Neural progenitor cell (in vitro differentiated cells): Measurements from ENCODE around the gene ASIC2. TPM values are rescaled to one million over a fixed set of nuclear protein-coding genes. Genes with fewer than 3 reads are reported as not detected.
A peak's percentile ranks its signal among the peaks of the same experiment; 100 is the strongest.

ENCODE experiments used
- DNase-seq: peaks from one replicate; pipeline ENCODE4 v3.0.0-alpha.2; 2016; ENCODE audit warnings: low spot score
- H2AFZ ChIP-seq: fragments of 200-600 bp; sonication (generic); replicated peaks from 2 replicates; pipeline ENCODE4 v1.6.1; 2016; ENCODE audit warnings: antibody characterized with exemption
- H3F3A ChIP-seq: fragments of 200-600 bp; sonication (generic); 2 replicates; pipeline ENCODE4 v1.6.1; 2016; ENCODE audit warnings: antibody characterized with exemption, low read depth
- H3K27ac ChIP-seq: fragments of 200-600 bp; sonication (generic); 2 replicates; pipeline ENCODE4 v1.5.1; 2016; ENCODE audit warnings: mild to moderate bottlenecking
- H3K27me3 ChIP-seq: fragments of 200-600 bp; sonication (generic); 2 replicates; pipeline ENCODE4 v1.6.1; 2016; ENCODE audit warnings: mild to moderate bottlenecking, moderate library complexity
- H3K36me3 ChIP-seq: fragments of 200-600 bp; sonication (generic); 2 replicates; pipeline ENCODE4 v1.5.1; 2016
- H3K4me1 ChIP-seq: fragments of 200-600 bp; sonication (generic); 2 replicates; pipeline ENCODE4 v1.6.1; 2016; ENCODE audit warnings: mixed run types
- H3K4me2 ChIP-seq: fragments of 200-600 bp; sonication (generic); 2 replicates; pipeline ENCODE4 v1.6.1; 2016
- H3K4me3 ChIP-seq: fragments of 200-600 bp; sonication (generic); 2 replicates; pipeline ENCODE4 v1.5.1; 2016
- H3K79me2 ChIP-seq: fragments of 200-600 bp; sonication (generic); 2 replicates; pipeline ENCODE4 v1.6.1; 2016; ENCODE audit warnings: low read depth
- H3K9ac ChIP-seq: fragments of 200-600 bp; sonication (generic); 2 replicates; pipeline ENCODE4 v1.6.1; 2016
- H3K9me3 ChIP-seq: fragments of 200-600 bp; sonication (generic); 2 replicates; pipeline ENCODE4 v1.5.1; 2016; ENCODE audit warnings: low read depth
- H4K20me1 ChIP-seq: fragments of 200-600 bp; sonication (generic); 2 replicates; pipeline ENCODE4 v1.6.1; 2016; ENCODE audit warnings: low read depth
- H3K27ac Mint-ChIP-seq: 3 replicates; pipeline ENCODE4 v1.8.0; 2021; ENCODE audit warnings: mixed read lengths
- H3K27me3 Mint-ChIP-seq: 2 replicates; pipeline ENCODE4 v1.8.0; 2022; ENCODE audit warnings: low read depth, mild to moderate bottlenecking, inconsistent platforms, moderate library complexity, mixed read lengths; ENCODE audit not compliant: insufficient read depth
- H3K36me3 Mint-ChIP-seq: 3 replicates; pipeline ENCODE4 v1.8.0; 2021; ENCODE audit warnings: mixed read lengths
- H3K4me1 Mint-ChIP-seq: 3 replicates; pipeline ENCODE4 v1.8.0; 2021; ENCODE audit warnings: mixed read lengths
- H3K4me3 Mint-ChIP-seq: 3 replicates; pipeline ENCODE4 v1.8.0; 2021; ENCODE audit warnings: mild to moderate bottlenecking, moderate library complexity, mixed read lengths
- H3K9me3 Mint-ChIP-seq: 3 replicates; pipeline ENCODE4 v1.8.0; 2020; ENCODE audit warnings: mixed read lengths
- EZH2 ChIP-seq: fragments of 200-600 bp; sonication (generic); IDR thresholded peaks from 2 replicates; pipeline ENCODE4 v1.6.1; 2017; ENCODE audit warnings: antibody characterized with exemption, mild to moderate bottlenecking, moderate library complexity
- EZH2phosphoT487 ChIP-seq: fragments of 200-600 bp; sonication (generic); IDR thresholded peaks from 2 replicates; pipeline ENCODE4 v1.6.1; 2017; ENCODE audit warnings: antibody characterized with exemption
- total RNA-seq: library from RNA; depleted of rRNA; stranded (reverse); fragments of >200 nt; gene quantifications from 2 replicates; pipeline ENCODE4 v1.2.3, GENCODE V29; 2015; ENCODE audit warnings: low replicate concordance
- TF ChIP-seq, protein P1 (sequence below): fragments of 200-600 bp; sonication (generic); IDR thresholded peaks from 2 replicates; pipeline ENCODE4 v1.5.1; 2017; ENCODE audit warnings: antibody characterized with exemption, mild to moderate bottlenecking

Gene ASIC2
- total RNA-seq, 1 donor from 2014 or later: 2.3 TPM

DNA sequence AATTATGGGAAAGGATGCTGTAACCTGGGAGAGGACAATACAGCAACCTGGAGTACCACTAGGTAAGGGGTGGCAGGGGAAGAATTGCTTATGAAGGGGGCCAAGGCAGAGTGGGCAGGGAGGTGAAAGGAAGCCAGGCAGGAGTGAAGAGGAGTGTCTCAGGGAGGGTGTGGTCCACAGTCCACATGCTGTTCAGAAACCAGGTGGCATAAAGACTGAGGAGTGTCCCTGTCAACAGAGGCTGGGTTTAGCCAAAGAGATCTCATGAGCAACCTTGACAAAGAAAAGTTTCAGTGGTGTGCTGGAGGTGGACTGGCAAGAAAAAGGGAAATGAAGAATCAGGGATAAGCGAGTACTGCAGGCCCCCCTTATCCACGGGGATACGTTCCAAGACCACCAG, 213.0 kb downstream of the ASIC2 start:
- Histone ChIP-seq H3K4me2 (no peak overlapping the region), H2AFZ (no peak overlapping the region), H3F3A (no peaks in the 10 kb centered on the region), H4K20me1 (no peaks in the 10 kb centered on the region), H3K9me3 (no peaks in the 10 kb centered on the region), H3K9ac (no peak overlapping the region), H3K36me3 (no peaks in the 10 kb centered on the region), H3K4me3 (no peak overlapping the region), H3K79me2 (no peaks in the 10 kb centered on the region), H3K27me3 (peaks cover 3% of the 10 kb centered on the region), H3K27ac (no peak overlapping the region), H3K4me1 (peaks cover 7% of the 10 kb centered on the region)
- Mint-ChIP-seq H3K4me1 (no peaks in the 10 kb centered on the region), H3K27me3 (peaks cover 4% of the 10 kb centered on the region), H3K36me3 (no peaks in the 10 kb centered on the region), H3K27ac (no peak overlapping the region), H3K9me3 (no peaks in the 10 kb centered on the region), H3K4me3 (no peak overlapping the region)
- TF ChIP-seq, protein P1, sequence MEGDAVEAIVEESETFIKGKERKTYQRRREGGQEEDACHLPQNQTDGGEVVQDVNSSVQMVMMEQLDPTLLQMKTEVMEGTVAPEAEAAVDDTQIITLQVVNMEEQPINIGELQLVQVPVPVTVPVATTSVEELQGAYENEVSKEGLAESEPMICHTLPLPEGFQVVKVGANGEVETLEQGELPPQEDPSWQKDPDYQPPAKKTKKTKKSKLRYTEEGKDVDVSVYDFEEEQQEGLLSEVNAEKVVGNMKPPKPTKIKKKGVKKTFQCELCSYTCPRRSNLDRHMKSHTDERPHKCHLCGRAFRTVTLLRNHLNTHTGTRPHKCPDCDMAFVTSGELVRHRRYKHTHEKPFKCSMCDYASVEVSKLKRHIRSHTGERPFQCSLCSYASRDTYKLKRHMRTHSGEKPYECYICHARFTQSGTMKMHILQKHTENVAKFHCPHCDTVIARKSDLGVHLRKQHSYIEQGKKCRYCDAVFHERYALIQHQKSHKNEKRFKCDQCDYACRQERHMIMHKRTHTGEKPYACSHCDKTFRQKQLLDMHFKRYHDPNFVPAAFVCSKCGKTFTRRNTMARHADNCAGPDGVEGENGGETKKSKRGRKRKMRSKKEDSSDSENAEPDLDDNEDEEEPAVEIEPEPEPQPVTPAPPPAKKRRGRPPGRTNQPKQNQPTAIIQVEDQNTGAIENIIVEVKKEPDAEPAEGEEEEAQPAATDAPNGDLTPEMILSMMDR: no peak
- no peak for DNase-seq

DNA sequence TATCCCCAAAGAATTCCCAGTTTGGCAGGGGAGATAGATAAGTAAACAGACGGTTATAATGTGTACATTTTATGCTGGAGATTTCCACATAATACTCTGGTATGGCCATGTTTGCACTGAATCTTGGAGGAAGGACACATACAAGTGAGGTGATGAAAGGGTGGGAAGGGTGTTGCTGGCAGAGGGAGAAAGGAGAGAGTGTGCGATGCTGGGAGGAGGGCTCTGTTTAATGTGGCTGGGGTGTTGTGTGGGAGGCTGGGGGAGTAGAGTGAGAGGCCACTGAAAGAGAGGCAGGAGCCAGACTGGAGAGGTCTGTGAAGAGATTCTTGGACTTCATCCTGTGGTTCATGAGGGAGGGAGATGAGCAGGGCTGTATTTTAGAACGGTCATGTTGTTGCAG, 213.9 kb downstream of the ASIC2 start:
- no peaks in the 10 kb centered on the region for H4K20me1 ChIP-seq
- TF ChIP-seq EZH2phosphoT487 (no peak), EZH2 (no peak)
- TF ChIP-seq, protein P1: no peak
- H3K9ac ChIP-seq: no peak overlapping the region
- Mint-ChIP-seq H3K27me3 (peaks cover 6% of the 10 kb centered on the region), H3K27ac (no peak overlapping the region), H3K4me1 (no peaks in the 10 kb centered on the region), H3K4me3 (no peak overlapping the region), H3K36me3 (no peaks in the 10 kb centered on the region), H3K9me3 (no peaks in the 10 kb centered on the region)
- H3K36me3 ChIP-seq: no peaks in the 10 kb centered on the region
- H3K4me3 ChIP-seq: no peak overlapping the region
- H3K27ac ChIP-seq: no peak overlapping the region
- no peaks in the 10 kb centered on the region for H3K79me2 ChIP-seq
- no peak overlapping the region for H3K4me2 ChIP-seq
- H3F3A ChIP-seq: no peaks in the 10 kb centered on the region
- DNase-seq: no peak
- peaks cover 3% of the 10 kb centered on the region for H3K27me3 ChIP-seq
- H2AFZ ChIP-seq: no peak overlapping the region
- peaks cover 8% of the 10 kb centered on the region for H3K4me1 ChIP-seq
- H3K9me3 ChIP-seq: no peaks in the 10 kb centered on the region

DNA sequence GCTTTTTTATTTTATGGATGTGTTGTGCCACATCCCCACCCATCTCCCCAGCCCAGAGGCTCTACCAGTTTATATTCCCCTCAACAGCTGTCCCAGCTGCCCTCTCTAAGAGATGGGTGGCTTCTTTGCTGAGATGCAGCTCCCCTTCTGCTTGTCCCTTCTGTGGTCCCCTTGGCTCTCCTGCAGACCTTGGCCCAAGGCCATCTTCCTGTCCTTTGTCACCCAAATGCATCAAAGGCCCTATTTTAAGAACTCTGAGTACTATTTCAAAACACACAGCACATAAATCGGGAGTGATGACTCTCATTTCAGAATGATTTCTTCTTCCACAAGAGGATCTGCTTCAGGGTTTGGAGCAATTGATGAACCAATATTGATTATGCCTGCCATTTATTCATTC, 216.1 kb downstream of the ASIC2 start:
- H3K4me2 ChIP-seq: no peak overlapping the region
- H3K36me3 Mint-ChIP-seq: no peaks in the 10 kb centered on the region
- no peak for DNase-seq
- H3F3A ChIP-seq: peaks cover 12% of the 10 kb centered on the region
- H3K9ac ChIP-seq: no peak overlapping the region
- H3K27ac ChIP-seq: no peak overlapping the region
- peaks cover 14% of the 10 kb centered on the region for H3K4me1 Mint-ChIP-seq
- no peak overlapping the region for H3K4me3 Mint-ChIP-seq
- no peaks in the 10 kb centered on the region for H3K36me3 ChIP-seq
- H3K9me3 ChIP-seq: no peaks in the 10 kb centered on the region
- peaks cover 23% of the 10 kb centered on the region for H3K4me1 ChIP-seq
- TF ChIP-seq EZH2: no peak
- TF ChIP-seq, protein P1: no peak
- no peaks in the 10 kb centered on the region for H3K9me3 Mint-ChIP-seq
- no peak overlapping the region for H3K4me3 ChIP-seq
- H3K79me2 ChIP-seq: no peaks in the 10 kb centered on the region
- no peak overlapping the region for H2AFZ ChIP-seq
- peaks cover 6% of the 10 kb centered on the region for H3K27me3 Mint-ChIP-seq
- H4K20me1 ChIP-seq: no peaks in the 10 kb centered on the region
- peaks cover 3% of the 10 kb centered on the region for H3K27me3 ChIP-seq
- no peak overlapping the region for H3K27ac Mint-ChIP-seq

DNA sequence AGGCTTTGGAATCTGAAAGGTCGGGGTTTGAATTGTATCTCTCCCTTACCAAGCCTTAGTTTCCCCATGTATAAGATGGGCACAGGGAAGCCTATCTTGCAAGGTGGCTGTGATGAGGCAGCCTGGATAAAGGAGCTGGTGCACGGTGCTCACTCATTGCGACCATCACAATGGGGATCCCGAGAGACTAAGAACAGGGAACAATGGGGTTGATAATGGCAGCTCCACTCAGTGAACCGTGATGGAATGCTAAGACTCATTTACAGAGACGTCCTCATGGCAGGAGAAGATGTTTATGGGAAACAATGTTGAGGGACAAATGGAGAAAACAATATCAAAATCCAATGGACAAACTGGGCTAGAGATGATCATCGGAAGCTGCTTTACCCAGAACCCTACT, 219.7 kb downstream of the ASIC2 start:
- no peaks in the 10 kb centered on the region for H3K36me3 ChIP-seq
- Mint-ChIP-seq H3K27me3 (peaks cover 2% of the 10 kb centered on the region), H3K27ac (peak overlapping the region; percentile 88), H3K9me3 (no peaks in the 10 kb centered on the region), H3K4me3 (no peak overlapping the region), H3K4me1 (peaks cover 14% of the 10 kb centered on the region), H3K36me3 (no peaks in the 10 kb centered on the region)
- H3K4me1 ChIP-seq: peaks cover 23% of the 10 kb centered on the region
- H4K20me1 ChIP-seq: no peaks in the 10 kb centered on the region
- no peak overlapping the region for H2AFZ ChIP-seq
- H3K79me2 ChIP-seq: no peaks in the 10 kb centered on the region
- peak; percentile 80 for DNase-seq
- H3K27me3 ChIP-seq: no peaks in the 10 kb centered on the region
- H3K4me3 ChIP-seq: no peak overlapping the region
- peaks cover 12% of the 10 kb centered on the region for H3F3A ChIP-seq
- H3K9ac ChIP-seq: no peak overlapping the region
- no peak for TF ChIP-seq EZH2
- TF ChIP-seq, protein P1: no peak
- no peak for TF ChIP-seq EZH2phosphoT487
- no peak overlapping the region for H3K27ac ChIP-seq
- H3K9me3 ChIP-seq: no peaks in the 10 kb centered on the region
- peak overlapping the region; percentile 67 for H3K4me2 ChIP-seq
